Stomach (tissue), 4 donors: ENCODE results near the gene PSMA6.

Source experiments
- CTCF ChIP-seq, 7 experiments: fragments of 450-650 bp in 4 of 7; fragments of 200-600 bp in 3 of 7; sonication (generic) in 3 of 7; IDR thresholded peaks; one replicate each; pipeline ENCODE4 v1.5.1; 2016 to 2019; ENCODE audit warnings: antibody characterized with exemption in 7 of 7, control low read depth in 2 of 7, mild to moderate bottlenecking in 1 of 7
- EP300 ChIP-seq: sonication (generic); formaldehyde crosslinking; IDR thresholded peaks from one replicate; pipeline ENCODE4 v1.6.1; 2017; ENCODE audit warnings: antibody characterized with exemption
- POLR2A ChIP-seq, 4 donors: fragments of 450-650 bp; IDR thresholded peaks; one replicate each; pipeline ENCODE4 v1.6.1; 2016; ENCODE audit warnings: antibody characterized with exemption in 4 of 4, control low read depth in 2 of 4, mild to moderate bottlenecking in 1 of 4, moderate library complexity in 1 of 4

GRCh38 chr14:35362450-35362849 is 70.3 kb downstream of the PSMA6 start:
- TF ChIP-seq CTCF (IDR thresholded peaks at IDR 0.05), result no peak
- no peak for TF ChIP-seq POLR2A (IDR thresholded peaks at IDR 0.05)
- TF ChIP-seq EP300, result no peak
